Stimulated activated CD4-positive, alpha-beta T cell treated with anti-CD3 and anti-CD28 coated beads, Interleukin-1b, Interleukin-23, amount 100 ng/mL, for 24 hours (primary cell): Measurements from ENCODE around the gene CDKN1C.

Experiments
- DNase-seq, 4 experiments: peaks; one replicate each; pipeline ENCODE4 v3.0.0-alpha.2; 2020; ENCODE audit warnings: low read depth in 4 of 4, low spot score in 1 of 4

CDKN1C gene

DNA sequence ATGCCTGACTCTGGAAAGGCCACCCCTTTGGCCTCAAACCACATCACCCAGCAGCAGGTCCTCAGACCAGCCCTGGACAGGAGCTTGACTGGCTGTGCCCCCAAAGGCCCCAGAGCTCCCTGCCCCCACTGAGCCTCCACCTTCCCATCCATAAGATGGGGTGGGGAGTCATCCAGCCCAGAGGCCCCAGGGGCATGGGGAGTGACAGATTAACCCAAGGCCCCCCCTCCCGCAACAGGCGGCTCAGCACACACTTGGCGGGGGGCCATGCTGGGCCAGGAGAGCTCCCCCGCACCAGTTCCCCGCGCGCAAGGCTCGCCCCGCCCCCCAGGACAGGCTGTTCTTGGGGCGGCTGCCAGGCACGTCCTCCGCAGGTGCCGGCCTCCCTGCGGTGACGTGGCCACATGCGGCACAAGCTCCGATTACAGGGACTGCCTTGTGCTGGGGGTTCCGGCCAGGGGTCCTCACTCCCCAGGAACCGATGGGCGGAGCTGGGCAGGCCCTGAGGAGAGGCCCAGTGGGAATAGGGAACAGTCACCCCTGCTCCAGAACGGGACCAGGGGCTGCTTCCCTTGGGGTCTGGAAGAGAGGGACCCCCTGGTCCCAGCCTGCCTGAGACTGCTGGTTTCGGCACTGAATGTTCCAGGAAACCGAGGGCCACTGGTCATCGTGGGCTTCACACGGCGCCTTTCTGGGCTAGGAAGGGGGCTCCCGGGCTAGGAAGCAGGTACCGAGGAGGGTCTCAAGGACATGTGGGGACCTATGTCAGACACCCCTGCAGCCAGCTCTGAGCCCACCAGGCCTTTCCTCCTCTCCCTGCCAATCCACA lies 5.1 kb upstream of the CDKN1C start:
- no peak for DNase-seq

DNA sequence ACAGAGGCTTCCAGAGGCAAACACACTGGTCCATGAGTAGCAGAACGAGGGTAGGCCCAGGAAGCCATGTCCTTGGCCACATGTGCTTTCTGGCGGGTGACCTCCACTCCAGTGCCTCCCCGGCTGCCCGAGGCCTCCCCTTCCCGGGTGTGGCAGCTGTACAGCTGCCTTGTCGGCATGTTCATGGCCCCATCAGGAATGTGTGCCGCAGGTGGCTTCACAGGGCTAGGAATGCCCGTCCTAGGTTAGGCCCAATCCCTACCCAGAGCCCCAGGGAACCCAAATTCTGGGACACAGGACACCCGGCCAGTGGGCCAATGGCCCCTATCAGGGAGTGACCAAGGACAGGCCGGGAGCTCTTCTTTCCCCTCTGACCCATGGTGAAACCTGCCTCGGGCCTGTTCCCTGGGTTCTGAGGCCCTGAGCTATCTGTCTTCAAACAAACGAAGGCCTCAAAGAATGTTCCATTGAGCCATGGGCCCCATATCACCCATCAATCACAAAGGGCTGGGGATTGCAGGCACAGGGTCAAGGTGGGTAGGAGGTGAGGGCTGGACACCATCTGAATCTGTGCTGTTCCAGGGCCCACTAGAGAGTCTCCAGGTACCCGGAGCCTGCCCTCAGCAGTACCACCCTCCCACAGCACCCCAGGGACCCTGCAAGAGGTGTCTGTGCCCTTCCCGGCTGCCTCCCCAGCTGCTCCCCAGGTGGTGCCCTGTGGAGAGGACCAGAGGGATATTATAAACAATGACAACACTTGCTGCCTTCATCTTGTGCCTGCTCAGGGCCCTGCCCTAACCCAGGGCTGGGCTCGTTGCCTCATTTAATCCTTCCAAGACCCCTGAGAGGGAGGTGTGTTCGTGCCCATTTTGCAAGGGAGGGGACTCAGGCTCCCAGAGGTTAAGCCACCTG lies 4.0 kb upstream of the CDKN1C start:
- no peak for DNase-seq

DNA sequence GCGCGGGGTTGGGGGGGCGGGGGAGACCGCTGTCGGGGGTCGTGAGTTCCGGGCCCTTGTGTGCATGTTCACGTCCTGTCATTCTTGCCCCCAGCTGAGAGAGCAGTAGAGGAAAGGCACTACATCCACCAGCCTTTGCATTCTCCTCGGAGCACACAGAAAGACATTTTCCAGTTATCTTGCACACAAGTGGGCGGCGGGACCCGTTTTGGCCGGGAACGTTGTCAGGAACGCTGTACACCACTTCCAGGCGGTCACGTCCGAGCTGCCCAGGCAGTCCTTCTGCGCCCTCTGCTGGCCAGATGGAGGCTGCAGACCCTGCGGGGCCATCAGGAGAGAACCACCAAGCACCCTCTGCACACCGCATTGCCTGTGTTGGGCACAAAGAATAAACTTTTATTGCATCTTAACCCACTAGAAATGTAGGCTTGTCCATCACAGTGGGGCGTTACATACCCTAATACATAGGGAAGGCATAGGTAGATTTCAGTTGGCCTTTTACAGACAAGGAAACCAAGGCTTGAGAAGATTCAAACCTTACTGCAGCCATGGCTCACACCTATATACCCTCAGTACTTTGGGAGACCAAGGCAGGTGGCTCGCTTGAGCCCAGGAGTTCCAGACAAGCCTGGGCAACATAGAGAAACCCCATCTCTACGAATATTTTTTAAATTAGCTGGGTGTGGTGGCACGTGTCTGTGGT lies 2.8 kb upstream of the CDKN1C start:
- peak; percentile 80 to 90 (median 85) for DNase-seq

DNA sequence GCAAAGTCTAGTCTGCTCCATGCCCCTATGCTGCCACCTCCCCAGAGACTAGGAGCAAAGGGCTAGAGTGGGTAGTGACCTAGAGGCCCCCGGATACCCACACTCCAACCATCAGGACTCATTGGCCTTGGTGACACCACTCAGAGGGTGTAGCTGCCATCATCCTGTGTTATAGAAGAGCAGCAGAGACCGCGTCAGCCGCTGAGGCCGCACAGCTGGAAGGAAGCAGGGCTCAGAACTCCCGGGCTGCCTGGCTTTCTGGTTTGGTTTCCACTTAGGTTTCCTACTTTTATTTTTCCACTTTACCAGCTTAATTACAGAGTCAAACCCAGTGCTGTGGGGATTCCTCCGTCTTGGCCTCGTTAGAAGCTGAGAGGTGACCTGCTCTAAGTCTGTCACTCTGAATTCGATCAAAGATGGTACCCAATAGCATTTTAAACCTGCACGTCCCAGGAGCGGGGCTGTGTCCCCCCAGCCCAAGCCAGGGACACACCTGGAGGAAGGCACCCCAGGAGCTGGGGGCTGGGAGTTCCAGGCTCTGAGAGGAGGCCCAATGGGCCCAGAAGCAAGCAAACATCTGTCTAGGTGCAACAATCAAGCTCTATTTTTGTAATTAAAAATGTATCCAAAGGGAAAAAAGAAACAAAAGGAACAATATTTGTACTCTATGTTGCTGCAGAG lies 2.1 kb upstream of the CDKN1C start:
- no peak for DNase-seq

DNA sequence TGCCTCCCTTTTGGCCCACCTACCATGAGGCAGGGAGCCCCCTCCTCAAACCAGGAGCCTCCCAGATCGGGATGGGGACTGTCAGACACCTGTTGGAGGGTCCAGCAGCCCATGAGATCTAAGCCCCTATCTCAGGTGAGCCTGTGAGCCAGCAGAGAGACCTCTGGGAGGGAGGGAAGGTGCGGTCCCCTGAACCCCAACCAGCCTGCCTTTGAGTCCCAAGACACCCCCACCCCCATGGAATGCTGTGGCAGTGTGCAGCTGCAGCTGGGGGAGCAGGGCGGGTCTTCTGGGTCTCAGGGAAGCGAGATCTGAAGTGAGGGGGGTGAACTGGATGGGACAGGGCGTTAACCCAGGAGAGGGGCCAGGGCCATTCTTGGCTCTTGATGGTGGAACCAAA lies 1.4 kb upstream of the CDKN1C start:
- DNase-seq = no peak

DNA sequence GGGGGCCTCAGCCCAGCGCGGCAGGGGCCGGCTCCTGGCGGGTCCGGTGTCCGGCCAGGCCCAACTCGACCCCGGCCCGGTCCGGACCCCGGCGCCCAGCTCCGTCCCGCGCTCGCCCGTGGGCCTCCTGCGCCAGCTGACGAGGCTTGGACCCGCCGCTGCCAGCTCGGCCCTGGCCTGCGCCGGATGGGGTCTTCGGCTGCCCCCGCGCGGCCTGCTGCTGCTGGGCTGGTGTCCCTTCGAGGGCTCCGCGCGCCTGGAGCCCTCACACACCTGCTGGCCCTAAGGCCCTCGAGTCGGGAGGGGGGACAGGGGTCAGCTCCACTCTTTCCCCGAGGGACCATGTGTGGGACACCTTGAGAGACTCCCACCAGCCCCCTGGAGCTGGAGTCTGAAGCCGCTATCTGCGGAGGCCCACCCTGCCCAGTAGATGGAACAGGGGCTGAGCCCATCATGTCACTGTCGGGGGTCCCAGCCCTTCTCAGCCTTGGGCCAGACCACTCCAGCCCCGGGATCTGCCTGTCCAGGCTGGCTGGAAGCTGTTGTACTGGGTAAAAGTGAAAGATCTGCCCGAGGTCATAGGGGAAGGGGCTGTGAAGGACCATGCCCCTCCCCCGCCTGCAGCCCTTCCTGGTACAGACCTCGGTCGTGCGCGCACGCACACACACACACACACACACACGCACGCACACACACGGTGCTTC lies 768 bp upstream of the CDKN1C start:
- DNase-seq = no peak

DNA sequence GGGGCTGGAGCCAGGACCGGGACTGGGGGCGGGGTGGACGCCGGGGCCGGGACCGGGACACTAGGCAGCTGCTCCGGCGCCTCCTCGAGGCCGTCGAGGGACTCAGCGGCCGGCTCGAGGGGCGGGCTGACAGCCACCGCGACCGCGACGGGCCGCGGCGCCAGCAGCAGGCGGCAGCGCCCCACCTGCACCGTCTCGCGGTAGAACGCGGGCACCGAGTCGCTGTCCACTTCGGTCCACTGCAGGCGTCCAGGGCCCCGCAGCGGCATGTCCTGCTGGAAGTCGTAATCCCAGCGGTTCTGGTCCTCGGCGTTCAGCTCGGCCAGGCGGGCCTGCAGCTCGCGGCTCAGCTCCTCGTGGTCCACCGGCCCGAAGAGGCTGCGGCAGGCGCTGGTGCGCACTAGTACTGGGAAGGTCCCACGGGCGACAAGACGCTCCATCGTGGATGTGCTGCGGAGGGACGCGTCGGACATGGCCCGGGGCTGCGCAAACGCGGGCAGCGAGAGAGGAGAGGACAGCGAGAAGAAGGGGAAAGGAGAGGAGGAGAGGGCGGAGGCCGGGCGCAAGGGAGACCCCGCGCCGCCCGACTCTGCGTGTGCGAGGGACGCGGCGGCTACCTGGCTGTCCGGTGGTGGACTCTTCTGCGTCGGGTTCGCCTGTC lies 428 bp downstream of the CDKN1C start:
- DNase-seq = no peak

DNA sequence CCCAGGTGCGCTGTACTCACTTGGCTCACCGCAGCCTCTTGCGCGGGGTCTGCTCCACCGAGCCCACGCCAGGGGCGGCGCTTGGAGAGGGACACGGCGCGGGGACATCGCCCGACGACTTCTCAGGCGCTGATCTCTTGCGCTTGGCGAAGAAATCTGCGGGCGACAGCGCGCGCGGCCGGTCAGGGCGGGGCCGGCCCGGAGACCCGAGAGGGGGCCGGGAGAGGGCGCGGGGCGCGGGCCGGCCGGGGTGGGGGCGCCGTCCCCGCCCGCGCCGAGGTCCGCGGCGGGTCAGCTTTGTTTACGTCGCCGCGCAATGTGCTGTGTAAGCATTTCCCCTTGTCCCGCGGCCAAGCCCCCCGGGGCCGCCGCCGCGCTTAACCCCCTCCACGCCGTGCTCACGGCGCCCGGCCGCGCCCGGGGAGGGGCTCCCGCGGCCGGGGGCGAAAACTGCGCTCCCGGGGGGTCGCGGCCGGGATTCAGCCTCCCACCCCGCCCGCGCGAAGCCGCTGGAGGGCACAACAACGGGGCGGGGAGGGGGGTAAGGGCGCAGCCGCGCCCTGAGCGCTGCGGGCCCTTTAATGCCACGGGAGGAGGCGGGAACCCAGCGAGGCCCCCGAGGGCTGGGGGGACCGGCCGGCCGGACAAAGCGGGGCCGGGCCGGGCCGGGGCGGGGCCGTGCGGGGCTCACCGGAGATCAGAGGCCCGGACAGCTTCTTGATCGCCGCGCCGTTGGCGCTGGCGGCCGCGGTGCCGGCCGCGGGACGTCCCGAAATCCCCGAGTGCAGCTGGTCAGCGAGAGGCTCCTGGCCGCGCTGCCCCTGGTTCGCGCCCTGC lies 1.4 kb downstream of the CDKN1C start:
- no peak for DNase-seq

DNA sequence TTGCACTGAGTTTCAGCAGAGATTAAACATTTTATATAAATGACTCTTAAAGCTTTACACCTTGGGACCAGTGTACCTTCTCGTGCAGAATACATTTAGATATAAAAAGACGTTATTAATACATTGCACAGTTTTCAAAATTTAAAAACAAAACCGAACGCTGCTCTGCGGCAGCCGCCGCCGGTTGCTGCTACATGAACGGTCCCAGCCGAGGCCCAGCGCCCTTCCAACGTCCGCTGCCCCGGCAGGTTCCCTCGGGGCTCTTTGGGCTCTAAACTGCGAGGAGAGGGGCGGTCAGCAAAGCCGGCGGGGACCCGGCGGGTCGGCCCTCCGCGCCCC lies 2.0 kb downstream of the CDKN1C start:
- DNase-seq = no peak

DNA sequence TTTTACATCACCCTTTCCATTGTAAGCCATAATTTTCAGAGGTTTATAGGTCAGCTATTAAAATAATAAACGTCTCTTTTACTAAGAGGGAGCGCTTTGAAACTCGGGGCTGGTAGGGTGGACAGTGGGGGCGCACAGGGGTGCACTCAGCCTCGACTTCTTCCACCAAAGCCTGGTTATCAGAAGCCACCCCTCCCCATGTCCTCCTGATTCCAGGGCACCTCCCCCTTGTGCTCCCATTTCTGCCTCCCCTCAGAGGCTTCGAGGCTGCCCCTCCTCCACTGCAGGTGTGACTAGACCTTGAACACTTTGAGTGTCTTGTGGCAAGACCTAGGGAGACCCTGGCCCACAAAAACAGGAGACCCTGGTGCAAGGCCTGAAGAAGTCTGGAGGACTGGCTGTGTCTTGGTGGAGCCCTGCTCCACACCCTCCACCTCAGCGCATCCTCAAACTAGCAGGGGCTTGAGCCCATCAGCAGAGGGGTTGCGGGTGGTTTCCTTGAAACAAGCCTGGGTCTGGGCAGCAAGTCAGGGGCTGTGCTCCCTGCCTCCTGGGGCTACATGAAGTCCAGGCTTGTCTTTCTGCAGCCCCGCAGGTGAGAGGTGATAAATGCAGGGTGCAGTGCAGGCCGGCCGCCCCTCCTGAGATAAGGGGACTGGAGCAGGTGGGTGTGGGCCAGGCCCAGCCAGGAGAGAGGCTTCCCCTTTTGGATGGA lies 3.0 kb downstream of the CDKN1C start:
- no peak for DNase-seq

DNA sequence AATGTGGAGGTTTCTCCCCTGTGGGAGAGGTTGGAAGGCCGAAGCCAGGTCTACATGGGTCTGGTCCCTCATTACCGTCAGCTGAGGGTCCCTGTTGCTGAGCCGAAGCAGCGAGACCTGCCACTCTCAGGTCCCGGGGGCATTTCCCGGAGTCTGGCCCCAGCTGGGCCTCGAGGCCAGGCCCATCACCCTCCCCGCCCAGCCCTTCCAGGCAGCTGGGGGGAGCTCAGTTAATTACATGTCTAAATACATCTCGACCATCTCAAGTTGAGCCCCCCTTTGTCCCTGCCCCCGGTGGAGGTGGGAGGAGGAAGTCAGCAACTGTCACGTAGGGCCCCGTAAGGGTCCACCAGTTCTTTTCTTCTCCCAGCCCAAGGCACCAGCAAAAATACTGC lies 3.6 kb downstream of the CDKN1C start:
- DNase-seq = no peak

DNA sequence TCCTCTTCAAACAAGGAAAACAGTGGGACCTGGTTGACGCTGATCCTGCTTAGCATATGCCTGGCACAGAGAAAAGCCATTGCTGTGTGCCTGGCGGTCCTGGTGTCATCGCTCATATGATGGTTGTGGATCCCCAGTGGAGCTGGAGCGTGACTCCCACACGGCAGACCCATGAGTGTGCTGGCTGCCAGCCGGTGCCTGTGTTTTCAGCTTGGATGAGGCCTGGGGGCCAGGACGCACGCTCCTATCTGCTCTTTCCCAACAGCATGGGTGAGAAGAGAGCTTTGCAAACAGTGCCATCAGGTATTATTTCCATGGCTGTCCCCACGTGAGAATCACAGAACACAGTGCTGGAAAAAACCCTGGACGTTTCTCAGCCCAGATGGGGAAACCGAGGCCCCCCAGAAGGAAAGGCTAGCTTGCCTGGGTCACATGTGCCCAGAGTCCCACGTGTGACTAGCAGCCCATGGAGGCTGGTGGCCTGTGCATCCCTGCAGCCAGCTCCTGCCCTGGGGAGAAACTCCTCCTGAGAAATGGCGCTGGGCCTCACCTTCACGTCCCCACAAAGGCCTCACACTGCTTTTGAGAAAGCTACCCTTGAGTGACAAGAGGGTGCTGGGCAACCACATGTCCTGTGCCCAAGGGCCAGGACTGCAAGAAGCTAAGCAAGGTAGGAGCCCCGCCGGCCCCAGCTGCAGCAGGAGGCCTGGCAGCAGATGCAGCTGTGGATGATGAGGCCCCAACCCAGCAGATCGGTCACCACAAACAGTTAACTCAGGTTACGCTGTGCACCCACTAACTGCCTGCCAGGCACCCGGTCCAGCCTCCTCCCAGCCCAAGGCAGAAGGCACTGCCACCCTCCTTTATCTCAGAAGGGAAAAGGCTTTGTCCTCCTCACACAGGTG lies 4.2 kb downstream of the CDKN1C start:
- no peak for DNase-seq

DNA sequence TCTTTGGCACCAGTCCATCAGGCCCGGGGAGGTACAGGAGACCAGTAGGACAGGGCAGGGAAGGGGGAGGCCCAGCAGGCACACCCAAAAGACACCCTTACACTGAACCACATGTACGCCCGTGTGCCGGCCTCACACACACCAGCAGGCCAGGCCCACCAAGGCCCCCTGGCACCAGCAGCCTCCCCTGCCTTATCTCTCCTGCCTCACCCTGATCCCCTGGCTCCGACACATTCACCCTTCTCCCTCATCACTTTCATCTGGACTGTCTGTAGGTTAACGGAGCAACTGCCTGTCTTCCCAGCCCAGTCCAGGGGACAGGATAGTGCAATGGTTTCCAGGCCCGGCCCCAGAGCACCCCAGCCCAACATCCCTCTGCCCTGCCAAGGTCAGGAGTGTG lies 4.9 kb downstream of the CDKN1C start:
- no peak for DNase-seq

DNA sequence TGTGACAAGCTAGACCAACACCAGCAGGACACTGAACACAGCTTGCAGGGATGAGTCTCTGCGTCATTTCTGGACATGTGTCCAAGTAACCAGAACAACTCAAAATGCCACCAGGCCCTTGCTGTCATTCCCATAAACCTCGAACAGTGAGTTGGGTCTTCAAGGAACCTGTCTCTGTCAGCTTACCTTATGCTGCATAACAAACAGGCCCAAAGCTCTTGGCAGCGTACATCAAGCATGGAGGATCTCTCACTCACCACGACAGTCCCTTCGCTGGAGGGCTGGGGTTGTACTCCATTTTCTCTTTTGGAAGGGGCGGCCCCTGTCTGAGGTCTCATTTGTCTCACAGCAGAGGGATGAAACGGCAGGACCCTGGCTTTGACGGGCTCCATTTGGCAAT lies 6.8 kb downstream of the CDKN1C start:
- no peak for DNase-seq

DNA sequence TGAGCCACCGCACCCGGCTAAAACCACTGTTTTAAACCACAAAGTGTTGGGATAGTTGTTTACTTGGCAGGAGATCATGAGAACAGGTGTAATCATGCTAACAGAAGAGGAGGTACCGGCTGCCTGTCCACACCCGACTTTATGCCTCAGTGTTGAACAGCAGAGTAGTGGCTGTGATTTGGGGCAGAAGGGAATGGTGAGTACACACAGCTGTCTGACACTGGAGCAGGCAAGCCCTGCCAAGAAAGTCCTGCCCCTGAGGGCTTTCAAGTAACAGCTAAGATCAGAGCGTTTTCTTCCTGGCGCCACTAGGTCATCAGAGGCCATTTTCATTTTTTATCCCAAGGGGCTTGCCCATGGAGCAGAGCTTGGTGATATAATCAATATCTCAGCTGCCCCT lies 8.1 kb downstream of the CDKN1C start:
- DNase-seq = no peak

DNA sequence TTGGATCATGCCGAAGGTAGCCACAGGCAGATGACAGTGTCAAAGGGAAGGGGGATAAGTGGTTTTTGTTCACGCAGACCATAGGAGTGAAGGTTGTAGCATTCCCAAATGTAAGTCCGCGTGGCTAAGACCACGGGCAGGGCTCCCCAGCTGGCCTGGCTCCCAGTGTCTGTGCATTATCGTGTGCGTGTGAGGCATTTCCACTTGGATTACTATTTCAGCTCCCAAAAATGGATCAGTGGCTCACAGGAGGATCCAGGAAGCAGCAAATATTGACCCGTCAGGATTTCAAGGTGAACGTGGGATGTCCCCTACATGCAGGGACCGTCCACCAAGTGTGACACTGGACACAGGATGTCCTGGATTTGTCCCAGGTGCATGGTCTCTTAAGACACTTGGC lies 10.6 kb downstream of the CDKN1C start:
- no peak for DNase-seq

DNA sequence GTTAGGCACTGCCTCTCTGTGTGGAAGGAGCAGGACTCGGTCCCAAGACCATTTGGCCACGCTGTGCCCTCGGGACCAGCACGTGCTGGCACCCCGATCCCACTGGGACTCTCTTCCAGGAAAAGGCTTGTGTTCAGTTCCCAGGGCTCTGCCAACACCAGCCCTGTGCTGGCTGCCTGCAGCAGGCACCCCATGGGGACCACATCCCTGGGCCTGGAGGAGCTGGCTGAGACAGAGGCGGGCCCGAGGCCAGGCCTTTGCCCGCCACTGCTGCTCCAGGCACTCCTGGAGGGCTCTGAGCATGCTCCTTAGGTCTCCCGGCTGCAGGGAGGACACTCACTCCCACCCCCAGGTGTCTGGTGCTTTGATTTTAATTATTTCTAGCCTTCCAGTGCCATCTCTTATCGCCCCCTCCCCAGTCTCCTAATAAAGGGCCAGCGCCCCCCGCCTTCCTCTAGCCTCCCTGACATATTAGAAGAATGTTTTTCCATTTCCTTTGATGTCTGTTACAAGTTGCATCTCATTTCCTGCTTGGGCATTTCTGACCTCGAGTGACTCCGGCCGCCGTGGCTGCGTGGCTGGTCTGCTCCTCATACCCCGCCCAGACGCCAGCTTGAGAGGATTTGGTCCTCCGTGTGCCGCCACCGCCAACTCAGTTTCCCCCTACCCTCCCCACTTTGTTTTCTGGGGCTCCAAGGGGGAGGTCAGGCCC lies 14.4 kb downstream of the CDKN1C start:
- no peak for DNase-seq
